SK-N-SH (cell line): ENCODE measurements around the gene SLC38A3. TPM values are rescaled to one million over a fixed set of nuclear protein-coding genes. Genes with fewer than 3 reads are reported as not detected.

Experiments used
- CTCF ChIA-PET: fragments of 300-600, 350-600 bp; formaldehyde crosslinking; extraction: SDS; loops from one replicate; lab custom pipeline; 2021; lab: Yijun Ruan, JAX
- POLR2A ChIA-PET: fragments of 350-600 bp; sonication (Branson Sonifier 250); formaldehyde crosslinking; extraction: SDS; loops from one replicate; lab custom pipeline; 2020; ENCODE audit warnings: antibody characterized with exemption, inconsistent platforms; lab: Yijun Ruan, JAX
- DNase-seq: peaks from one replicate; pipeline ENCODE4 v3.0.0; 2012
- H2AFZ ChIP-seq: fragments of 200-600 bp; sonication (generic); 2 replicates; pipeline ENCODE4 v1.8.1; 2016; ENCODE audit warnings: antibody characterized with exemption, mild to moderate bottlenecking, low read depth
- H3F3A ChIP-seq: fragments of 200-600 bp; sonication (generic); replicated peaks from 2 replicates; pipeline ENCODE3; 2016; ENCODE audit warnings: antibody characterized with exemption, mild to moderate bottlenecking; ENCODE audit not compliant: insufficient read depth
- H3K27ac ChIP-seq, 2 experiments: fragments of 200-500 bp in 1 of 2; fragments of 200-600 bp in 1 of 2; sonication (Bioruptor generic) in 1 of 2; sonication (generic), shearing (Covaris generic) in 1 of 2; 2 replicates each; pipeline versions ENCODE4 v1.5.1 to v1.6.1; 2014 to 2016; ENCODE audit warnings: low read depth in 2 of 2, inconsistent platforms in 1 of 2, low read length in 1 of 2, mild to moderate bottlenecking in 1 of 2, mixed read lengths in 1 of 2
- H3K27me3 ChIP-seq: fragments of 200-600 bp; sonication (generic), shearing (Covaris generic); 2 replicates; pipeline ENCODE4 v1.6.1; 2016; ENCODE audit warnings: mixed run types; ENCODE audit not compliant: insufficient read depth
- H3K36me3 ChIP-seq, 2 experiments: fragments of 200-500 bp in 1 of 2; fragments of 200-600 bp in 1 of 2; sonication (Bioruptor generic) in 1 of 2; sonication (generic) in 1 of 2; replicated peaks in 1 of 2; 2 replicates each; pipeline versions ENCODE3 to v1.5.1; 2014 to 2016; ENCODE audit warnings: low read length in 1 of 2, mild to moderate bottlenecking in 1 of 2; ENCODE audit not compliant: insufficient read depth in 2 of 2, control insufficient read depth in 1 of 2
- H3K4me1 ChIP-seq, 2 experiments: fragments of 200-500 bp in 1 of 2; fragments of 200-600 bp in 1 of 2; sonication (Bioruptor generic) in 1 of 2; sonication (generic), shearing (Covaris generic) in 1 of 2; 2 replicates each; pipeline versions ENCODE4 v1.5.1 to v1.6.1; 2014 to 2016; ENCODE audit warnings: low read depth in 1 of 2, low read length in 1 of 2, mixed run types in 1 of 2; ENCODE audit not compliant: insufficient read depth in 2 of 2, control insufficient read depth in 1 of 2
- H3K4me2 ChIP-seq: fragments of 200-600 bp; sonication (generic), shearing (Covaris generic); 2 replicates; pipeline ENCODE4 v1.6.1; 2017; ENCODE audit warnings: mixed run types
- H3K4me3 ChIP-seq, 2 experiments: fragments of 200-500 bp in 1 of 2; fragments of 200-600 bp in 1 of 2; sonication (Bioruptor generic) in 1 of 2; sonication (generic), shearing (Covaris generic) in 1 of 2; 2 replicates each; pipeline versions ENCODE4 v1.5.1 to v1.8.1; 2014 to 2016; ENCODE audit warnings: low read depth in 2 of 2, inconsistent platforms in 1 of 2, low read length in 1 of 2, mild to moderate bottlenecking in 1 of 2, mixed read lengths in 1 of 2, moderate library complexity in 1 of 2
- H3K79me2 ChIP-seq: fragments of 200-600 bp; sonication (generic); 2 replicates; pipeline ENCODE4 v1.8.1; 2017; ENCODE audit warnings: mild to moderate bottlenecking; ENCODE audit not compliant: insufficient read depth
- H3K9ac ChIP-seq: fragments of 200-600 bp; sonication (generic); 2 replicates; pipeline ENCODE4 v1.6.1; 2017; ENCODE audit warnings: mixed run types
- H3K9me2 ChIP-seq: fragments of 200-600 bp; sonication (generic); 2 replicates; pipeline ENCODE4 v1.6.1; 2017; ENCODE audit warnings: mixed run types
- H3K9me3 ChIP-seq: fragments of 200-600 bp; sonication (generic); 2 replicates; pipeline ENCODE4 v1.6.1; 2017; ENCODE audit warnings: mixed run types, mild to moderate bottlenecking, moderate library complexity
- H4K20me1 ChIP-seq: fragments of 200-600 bp; sonication (generic); 2 replicates; pipeline ENCODE4 v1.6.1; 2017; ENCODE audit warnings: mild to moderate bottlenecking, mixed run types; ENCODE audit not compliant: insufficient read depth
- ELF1 ChIP-seq: IDR thresholded peaks from 2 replicates; pipeline ENCODE4 v1.4.0; 2012
- EP300 ChIP-seq, 2 experiments: IDR thresholded peaks; 2 replicates each; pipeline versions ENCODE4 v1.4.0 to v1.6.1; 2012; ENCODE audit warnings: borderline replicate concordance in 1 of 2, low read depth in 1 of 2, low read length in 1 of 2
- EZH2phosphoT487 ChIP-seq: fragments of 200-600 bp; sonication (generic); IDR thresholded peaks from 2 replicates; pipeline ENCODE4 v1.6.1; 2017; ENCODE audit warnings: low read depth, mixed run types, mild to moderate bottlenecking, antibody characterized with exemption, moderate library complexity, borderline replicate concordance
- FOSL2 ChIP-seq: IDR thresholded peaks from 2 replicates; pipeline ENCODE4 v1.4.0; 2012; ENCODE audit warnings: low read depth, mild to moderate bottlenecking, moderate library complexity, borderline replicate concordance
- FOXJ3 ChIP-seq: sonication (generic); formaldehyde crosslinking; IDR thresholded peaks from 2 replicates; pipeline ENCODE4 v1.5.1; 2020; ENCODE audit warnings: mild to moderate bottlenecking, missing genetic modification reagents
- FOXM1 ChIP-seq: IDR thresholded peaks from 2 replicates; pipeline ENCODE4 v1.4.0; 2012; ENCODE audit warnings: low read depth, mild to moderate bottlenecking
- GABPA ChIP-seq: IDR thresholded peaks from 2 replicates; pipeline ENCODE4 v1.4.0; 2012; ENCODE audit warnings: low read depth, mild to moderate bottlenecking
- JUND ChIP-seq: IDR thresholded peaks from 2 replicates; pipeline ENCODE4 v1.4.0; 2012
- MEF2A ChIP-seq: IDR thresholded peaks from 2 replicates; pipeline ENCODE4 v1.4.0; 2012; ENCODE audit warnings: low read depth, borderline replicate concordance
- NFIC ChIP-seq: IDR thresholded peaks from 2 replicates; pipeline ENCODE4 v1.4.0; 2012; ENCODE audit warnings: borderline replicate concordance
- NRF1 ChIP-seq: IDR thresholded peaks from 2 replicates; pipeline ENCODE4 v1.6.1; 2012; ENCODE audit warnings: low read depth, mild to moderate bottlenecking, low read length
- PBX3 ChIP-seq: IDR thresholded peaks from 2 replicates; pipeline ENCODE4; 2012
- RCOR1 ChIP-seq: fragments of 150-350 bp; IDR thresholded peaks from 2 replicates; pipeline ENCODE4 v1.6.1; 2017; ENCODE audit warnings: antibody characterized with exemption, low read length
- REST ChIP-seq: IDR thresholded peaks from 2 replicates; pipeline ENCODE4 v1.6.1; 2012; ENCODE audit warnings: mild to moderate bottlenecking, low read depth, low read length, moderate library complexity
- SIN3A ChIP-seq: IDR thresholded peaks from 2 replicates; pipeline ENCODE4 v1.6.1; 2012; ENCODE audit warnings: low read depth, mild to moderate bottlenecking, low read length, moderate library complexity, borderline replicate concordance
- SMC3 ChIP-seq: IDR thresholded peaks from 2 replicates; pipeline ENCODE4 v1.6.1; 2012; ENCODE audit warnings: low read depth, low read length, improper control_type of control experiment
- TAF1 ChIP-seq: IDR thresholded peaks from 2 replicates; pipeline ENCODE4 v1.6.1; 2012; ENCODE audit warnings: low read depth, mild to moderate bottlenecking, low read length, moderate library complexity, borderline replicate concordance
- TCF12 ChIP-seq: IDR thresholded peaks from 2 replicates; pipeline ENCODE4 v1.4.0; 2012
- TEAD4 ChIP-seq: IDR thresholded peaks from 2 replicates; pipeline ENCODE4 v1.4.0; 2012; ENCODE audit warnings: mild to moderate bottlenecking, borderline replicate concordance; ENCODE audit not compliant: insufficient read depth
- WGBS: methylation state at CpG from one replicate; pipeline ENCODE4 v1.1.6; 2017; ENCODE audit warnings: low lambda C conversion rate; 5-methylcytosine and 5-hydroxymethylcytosine counted together
- polyA plus RNA-seq, 3 experiments: library from polyadenylated mRNA; depleted of rRNA; stranded (reverse); fragments of >200 nt; gene quantifications; 2 replicates each; pipeline ENCODE4 v1.2.3, GENCODE V29; 2012
- TF ChIP-seq, protein P1 (sequence below): IDR thresholded peaks from 2 replicates; pipeline ENCODE4 v1.4.0; 2012; ENCODE audit warnings: low read depth, borderline replicate concordance

The SLC38A3 gene
- polyA plus RNA-seq, 1 of the 3 experiments (the other 2 are of a cell fraction): 0.84 TPM

DNA sequence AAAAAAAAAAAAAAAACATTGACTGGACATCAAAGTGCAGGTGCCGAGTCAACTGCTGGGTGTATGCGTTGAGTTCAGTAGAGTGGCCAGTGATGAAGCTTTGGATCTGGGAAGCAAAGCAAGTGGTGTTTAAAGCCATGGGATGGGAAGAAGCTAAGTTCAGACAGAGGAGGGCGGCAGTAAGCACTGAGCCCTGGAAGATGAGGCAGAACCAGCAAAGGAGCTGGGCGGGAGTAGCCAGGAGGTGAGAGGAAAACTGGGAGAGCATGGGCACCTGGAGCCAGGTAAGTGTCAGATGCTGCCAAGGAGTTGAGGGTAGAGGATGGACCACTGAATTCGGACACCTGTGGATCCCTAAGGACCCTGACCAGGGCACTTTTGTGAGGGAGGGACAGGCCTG is 19.6 kb downstream of the SLC38A3 start:
- peaks cover 3% of the 10 kb centered on the region for H3F3A ChIP-seq
- WGBS: 33% methylated on average over 5 of the region's 5 CpGs
- no peak overlapping the region for H3K4me2 ChIP-seq
- H3K27me3 ChIP-seq: peaks cover 7% of the 10 kb centered on the region; the same call in 1 of the 2 replicates
- peaks cover 0 to 9% of the 10 kb centered on the region in 2 experiments; a peak in 1 of 4 replicates for H3K4me1 ChIP-seq
- no peaks in the 10 kb centered on the region for H3K9me3 ChIP-seq
- no peaks in the 10 kb centered on the region for H3K79me2 ChIP-seq
- POLR2A ChIA-PET: interaction anchor here (0.6 kb wide), 1 partner anchor 113 kb away, joined by 3 read pairs; no protein-coding TSS in a partner anchor
- H3K27ac ChIP-seq: no peak overlapping the region
- H3K9ac ChIP-seq: no peak overlapping the region
- no peaks in the 10 kb centered on the region for H3K36me3 ChIP-seq
- no peaks in the 10 kb centered on the region for H3K9me2 ChIP-seq
- H2AFZ ChIP-seq: no peak overlapping the region
- TF ChIP-seq MEF2A: no peak
- TF ChIP-seq RCOR1: no peak
- TF ChIP-seq TCF12: no peak
- TF ChIP-seq EZH2phosphoT487: no peak
- TF ChIP-seq FOSL2: no peak
- TF ChIP-seq FOXJ3: no peak
- no peak for TF ChIP-seq JUND
- no peak for TF ChIP-seq EP300 (IDR thresholded peaks at IDR 0.05; ENCODE audit: borderline replicate concordance in 1 of 2, low read depth in 1 of 2, low read length in 1 of 2)
- TF ChIP-seq FOXM1: no peak
- no peak for TF ChIP-seq GABPA
- TF ChIP-seq PBX3: no peak
- TF ChIP-seq ELF1: no peak
- TF ChIP-seq, protein P1, sequence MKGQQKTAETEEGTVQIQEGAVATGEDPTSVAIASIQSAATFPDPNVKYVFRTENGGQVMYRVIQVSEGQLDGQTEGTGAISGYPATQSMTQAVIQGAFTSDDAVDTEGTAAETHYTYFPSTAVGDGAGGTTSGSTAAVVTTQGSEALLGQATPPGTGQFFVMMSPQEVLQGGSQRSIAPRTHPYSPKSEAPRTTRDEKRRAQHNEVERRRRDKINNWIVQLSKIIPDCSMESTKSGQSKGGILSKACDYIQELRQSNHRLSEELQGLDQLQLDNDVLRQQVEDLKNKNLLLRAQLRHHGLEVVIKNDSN: no peak
- TF ChIP-seq REST: no peak
- no peak for TF ChIP-seq NFIC
- no peak for TF ChIP-seq SIN3A
- no peak for TF ChIP-seq TEAD4
- no peak for TF ChIP-seq TAF1
- TF ChIP-seq NRF1: no peak
- no peak for TF ChIP-seq SMC3
- no peak overlapping the region for H3K4me3 ChIP-seq
- H4K20me1 ChIP-seq: no peaks in the 10 kb centered on the region
- CTCF ChIA-PET: interaction anchor here (1.3 to 61.6 kb wide), 8 partner anchors 9 to 103 kb away, joined by 4 to 1375 read pairs (median 78); partner anchors contain the start of genes GNAI2, GNAT1, LSMEM2 and SLC38A3
- no peak for DNase-seq
